Activated CD8-positive, alpha-beta T cell treated with anti-CD3 and anti-CD28 coated beads for 36 hours (primary cell): ENCODE measurements around the gene BAZ2B. TPM values are rescaled to one million over a fixed set of nuclear protein-coding genes. Genes with fewer than 3 reads are reported as not detected.

Source experiments
- ATAC-seq: fragments of 200-7000 bp; cut with Tn5 transposase; one replicate; pipeline ENCODE4 v1.10.0; 2021; ENCODE audit warnings: mild to moderate bottlenecking, moderate library complexity
- CTCF ChIA-PET: fragments of 350-600 bp; sonication (Branson Sonifier 250); formaldehyde crosslinking; loops from one replicate; lab custom pipeline; 2021; ENCODE audit warnings: antibody characterized with exemption; lab: Charles Lee
- POLR2A ChIA-PET: fragments of 350-600 bp; sonication (Branson Sonifier 250); formaldehyde crosslinking; loops from one replicate; lab custom pipeline; 2021; ENCODE audit warnings: antibody characterized with exemption; lab: Charles Lee
- DNase-seq: peaks from one replicate; pipeline ENCODE4 v3.0.0-alpha.2; 2020
- H3K27ac Mint-ChIP-seq: one replicate; pipeline ENCODE4 v1.8.0; 2021; ENCODE audit warnings: mild to moderate bottlenecking, mixed read lengths
- H3K27me3 Mint-ChIP-seq: one replicate; pipeline ENCODE4 v1.8.0; 2021; ENCODE audit warnings: mixed read lengths
- H3K36me3 Mint-ChIP-seq: one replicate; pipeline ENCODE4 v1.8.0; 2021; ENCODE audit warnings: low read depth, mixed read lengths
- H3K4me1 Mint-ChIP-seq: one replicate; pipeline ENCODE4 v1.8.0; 2021; ENCODE audit warnings: low read depth, mixed read lengths
- H3K4me3 Mint-ChIP-seq: one replicate; pipeline ENCODE4 v1.8.0; 2021; ENCODE audit warnings: mild to moderate bottlenecking, moderate library complexity, mixed read lengths
- H3K9me3 Mint-ChIP-seq: one replicate; pipeline ENCODE4 v1.8.0; 2021; ENCODE audit warnings: mixed read lengths
- intact Hi-C: fragments of 100-400 bp; cut with micrococcal nuclease; formaldehyde crosslinking; loops from one replicate; pipeline ENCODE4 v1.10.0; 2022
- total RNA-seq, 2 experiments: library from RNA; stranded (reverse); gene quantifications; one replicate each; pipeline ENCODE4 v1.2.3, GENCODE V29; 2021
- TF ChIP-seq, protein P1 (sequence below): fragments of 200-600 bp; IDR thresholded peaks from one replicate; pipeline ENCODE4 v1.8.0; 2022; ENCODE audit warnings: antibody characterized with exemption, mild to moderate bottlenecking

The BAZ2B gene
- total RNA-seq, 2 experiments from 2014 or later, result 7.7 to 8.2 TPM

DNA sequence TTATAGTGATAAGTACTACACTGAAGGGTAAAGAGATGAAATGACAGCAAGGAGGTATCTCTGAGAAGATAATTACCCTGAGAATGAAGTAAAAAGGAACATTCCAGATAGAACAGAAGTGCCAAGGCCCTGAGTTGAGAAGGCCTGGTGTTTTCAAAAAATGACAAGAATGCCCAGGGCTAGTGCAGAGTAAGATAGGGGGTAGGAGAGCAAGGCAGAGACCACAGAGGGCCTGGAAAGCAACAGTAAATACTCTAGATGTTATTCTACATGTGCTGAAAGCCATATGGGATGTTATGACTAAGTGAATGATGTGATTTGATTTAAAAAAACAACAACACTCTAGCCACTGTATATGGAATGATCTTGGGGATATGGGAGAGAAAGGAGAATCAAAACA, 52.3 kb downstream of the BAZ2B start:
- intact Hi-C loops, result no loop called here
- H3K9me3 Mint-ChIP-seq, result peaks cover 3% of the 10 kb centered on the region

DNA sequence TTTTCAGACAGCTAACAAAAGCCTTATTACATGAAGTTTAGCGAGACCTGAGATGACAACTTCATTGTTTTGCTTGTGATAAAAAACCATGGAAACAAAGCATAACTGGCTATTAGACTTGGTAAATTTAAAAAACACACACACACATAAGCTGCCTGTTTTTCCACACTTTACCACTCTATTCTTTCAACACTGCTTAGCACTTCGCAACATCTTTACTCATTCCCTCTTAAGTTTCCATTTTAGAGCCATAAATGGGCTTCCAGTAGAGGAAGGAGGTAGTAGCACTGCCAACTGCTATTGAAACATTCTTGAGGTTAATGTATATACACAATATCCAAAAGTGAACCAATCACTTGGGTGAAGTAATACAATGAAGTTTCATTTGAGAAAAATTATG, 54.1 kb downstream of the BAZ2B start:
- H3K4me1 Mint-ChIP-seq, result no peaks in the 10 kb centered on the region
- H3K4me3 Mint-ChIP-seq, result no peak overlapping the region
- H3K36me3 Mint-ChIP-seq, result peaks cover 2% of the 10 kb centered on the region
- DNase-seq (no peak), ATAC-seq (no peak)
- no peak overlapping the region for H3K27ac Mint-ChIP-seq
- intact Hi-C loops, result no loop called here
- TF ChIP-seq, protein P1, sequence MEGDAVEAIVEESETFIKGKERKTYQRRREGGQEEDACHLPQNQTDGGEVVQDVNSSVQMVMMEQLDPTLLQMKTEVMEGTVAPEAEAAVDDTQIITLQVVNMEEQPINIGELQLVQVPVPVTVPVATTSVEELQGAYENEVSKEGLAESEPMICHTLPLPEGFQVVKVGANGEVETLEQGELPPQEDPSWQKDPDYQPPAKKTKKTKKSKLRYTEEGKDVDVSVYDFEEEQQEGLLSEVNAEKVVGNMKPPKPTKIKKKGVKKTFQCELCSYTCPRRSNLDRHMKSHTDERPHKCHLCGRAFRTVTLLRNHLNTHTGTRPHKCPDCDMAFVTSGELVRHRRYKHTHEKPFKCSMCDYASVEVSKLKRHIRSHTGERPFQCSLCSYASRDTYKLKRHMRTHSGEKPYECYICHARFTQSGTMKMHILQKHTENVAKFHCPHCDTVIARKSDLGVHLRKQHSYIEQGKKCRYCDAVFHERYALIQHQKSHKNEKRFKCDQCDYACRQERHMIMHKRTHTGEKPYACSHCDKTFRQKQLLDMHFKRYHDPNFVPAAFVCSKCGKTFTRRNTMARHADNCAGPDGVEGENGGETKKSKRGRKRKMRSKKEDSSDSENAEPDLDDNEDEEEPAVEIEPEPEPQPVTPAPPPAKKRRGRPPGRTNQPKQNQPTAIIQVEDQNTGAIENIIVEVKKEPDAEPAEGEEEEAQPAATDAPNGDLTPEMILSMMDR, result no peak
- ChIA-PET CTCF (no interaction called here), POLR2A (no interaction called here)
- no peaks in the 10 kb centered on the region for H3K27me3 Mint-ChIP-seq
- H3K9me3 Mint-ChIP-seq, result peaks cover 3% of the 10 kb centered on the region

More for the DNA sequence above, 52.3 kb downstream of the BAZ2B start:
- ATAC-seq (no peak), DNase-seq (no peak)
- CTCF ChIA-PET, result no interaction called here
- Mint-ChIP-seq H3K27ac (no peak overlapping the region), H3K27me3 (no peaks in the 10 kb centered on the region), H3K4me3 (no peak overlapping the region), H3K4me1 (no peaks in the 10 kb centered on the region), H3K36me3 (peaks cover 2% of the 10 kb centered on the region)
- POLR2A ChIA-PET, result no interaction called here
- TF ChIP-seq, protein P1, result no peak

- TF ChIP-seq, protein P1, result no peak
- intact Hi-C loops, result no loop called here
- H3K36me3 Mint-ChIP-seq, result peaks cover 2% of the 10 kb centered on the region
- peaks cover 3% of the 10 kb centered on the region for H3K9me3 Mint-ChIP-seq
- H3K27me3 Mint-ChIP-seq, result no peaks in the 10 kb centered on the region
- ChIA-PET CTCF (no interaction called here), POLR2A (no interaction called here)
- no peak overlapping the region for H3K27ac Mint-ChIP-seq
- H3K4me1 Mint-ChIP-seq, result no peaks in the 10 kb centered on the region
- ATAC-seq (no peak), DNase-seq (no peak)
- H3K4me3 Mint-ChIP-seq, result no peak overlapping the region
Measured at GRCh38 chr2:159561786-159562185, 54.6 kb downstream of the BAZ2B start.

- ChIA-PET POLR2A (no interaction called here), CTCF (no interaction called here)
- H3K36me3 Mint-ChIP-seq, result peaks cover 2% of the 10 kb centered on the region
- no peak for DNase-seq
- ATAC-seq, result no peak
- H3K27me3 Mint-ChIP-seq, result no peaks in the 10 kb centered on the region
- H3K4me3 Mint-ChIP-seq, result no peak overlapping the region
- no peak overlapping the region for H3K27ac Mint-ChIP-seq
- no peaks in the 10 kb centered on the region for H3K4me1 Mint-ChIP-seq
- TF ChIP-seq, protein P1, result no peak
- intact Hi-C loops, result no loop called here
- H3K9me3 Mint-ChIP-seq, result peaks cover 3% of the 10 kb centered on the region
Measured at GRCh38 chr2:159561242-159561641, 55.1 kb downstream of the BAZ2B start.

DNA sequence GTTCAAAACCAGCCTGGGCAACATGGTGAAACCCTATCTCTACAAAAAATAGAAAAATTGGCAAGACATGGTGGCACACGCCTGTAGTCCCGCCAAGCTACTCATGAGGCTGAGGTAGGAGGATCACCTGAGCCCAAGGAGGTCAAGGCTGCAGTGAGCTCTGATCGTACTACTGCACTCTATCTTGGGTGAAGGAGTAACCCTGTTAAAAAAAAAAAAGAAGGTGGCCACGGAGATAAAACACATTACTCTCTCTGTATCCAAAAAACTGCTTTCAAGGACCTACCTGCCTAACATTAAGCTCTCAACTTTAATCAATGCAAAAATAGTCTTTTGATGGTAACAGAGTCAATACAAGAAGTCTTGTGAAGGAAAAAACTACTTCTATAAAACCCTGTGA, 57.3 kb downstream of the BAZ2B start:
- Mint-ChIP-seq H3K36me3 (no peaks in the 10 kb centered on the region), H3K4me3 (no peak overlapping the region), H3K27me3 (no peaks in the 10 kb centered on the region), H3K27ac (no peak overlapping the region), H3K9me3 (peaks cover 3% of the 10 kb centered on the region), H3K4me1 (no peaks in the 10 kb centered on the region)
- intact Hi-C loops, result no loop called here
- ATAC-seq (no peak), DNase-seq (no peak)
- TF ChIP-seq, protein P1, result no peak
- CTCF ChIA-PET, result no interaction called here
- POLR2A ChIA-PET, result no interaction called here
